Transverse colon (tissue), 4 donors: Measurements from ENCODE around the gene PALLD. TPM values are rescaled to one million over a fixed set of nuclear protein-coding genes. Genes with fewer than 3 reads are reported as not detected.

Experiments
- DNase-seq: peaks from one replicate; pipeline ENCODE4 v3.0.0-alpha.2; 2019
- H3K27ac ChIP-seq, 4 donors: fragments of 200-600 bp; sonication (generic); 2 replicates each; pipeline ENCODE4 v1.5.1; 2016 to 2018; ENCODE audit warnings: inconsistent platforms in 4 of 4
- H3K27me3 ChIP-seq: fragments of 200-600 bp; sonication (generic); 2 replicates; pipeline ENCODE4 v1.5.1; 2017; ENCODE audit warnings: inconsistent platforms
- H3K36me3 ChIP-seq, 4 donors: fragments of 200-600 bp; sonication (generic); 2 replicates each; pipeline ENCODE4 v1.5.1; 2017 to 2019; ENCODE audit warnings: inconsistent platforms in 4 of 4
- H3K4me1 ChIP-seq, 4 donors: fragments of 200-600 bp; sonication (generic); 2 replicates each; pipeline ENCODE4 v1.5.1; 2017 to 2020; ENCODE audit warnings: inconsistent platforms in 4 of 4
- H3K4me3 ChIP-seq, 4 donors: fragments of 200-600 bp; sonication (generic); 1 replicate in 1 of 4; 2 replicates in 3 of 4; pipeline versions ENCODE4 v1.5.1 to v1.6.1; 2017 to 2019; ENCODE audit warnings: inconsistent platforms in 4 of 4
- H3K9me3 ChIP-seq, 2 donors: fragments of 200-600 bp; sonication (generic); 2 replicates each; pipeline ENCODE4 v1.5.1; 2017 to 2019; ENCODE audit warnings: inconsistent platforms in 2 of 2
- CTCF ChIP-seq, 5 experiments: fragments of 200-600 bp in 3 of 5; fragments of 450-650 bp in 2 of 5; sonication (generic) in 3 of 5; IDR thresholded peaks; 1 replicate in 2 of 5; 2 replicates in 3 of 5; pipeline ENCODE4 v1.5.1; 2016 to 2017; ENCODE audit warnings: antibody characterized with exemption in 5 of 5, inconsistent platforms in 3 of 5, mild to moderate bottlenecking in 2 of 5, moderate library complexity in 1 of 5
- EP300 ChIP-seq: sonication (generic); formaldehyde crosslinking; IDR thresholded peaks from one replicate; pipeline ENCODE4 v1.6.1; 2017; ENCODE audit warnings: antibody characterized with exemption, low read depth
- POLR2A ChIP-seq: fragments of 450-650 bp; IDR thresholded peaks from one replicate; pipeline ENCODE4 v1.6.1; 2016; ENCODE audit warnings: antibody characterized with exemption, mild to moderate bottlenecking, moderate library complexity
- POLR2AphosphoS5 ChIP-seq, 3 donors: sonication (generic); formaldehyde crosslinking; IDR thresholded peaks; one replicate each; pipeline ENCODE4 v1.6.1; 2016; ENCODE audit warnings: antibody characterized with exemption in 3 of 3
- WGBS, 2 donors: methylation state at CpG; one replicate each; pipeline ENCODE4 v1.1.5; 2018; ENCODE audit warnings: low coverage in 1 of 2; 5-methylcytosine and 5-hydroxymethylcytosine counted together
- in situ Hi-C, 4 donors: fragments of 200-750 bp; cut with MboI; loops; one replicate each; pipeline versions ENCODE4 v1.15.0 to v1.15.1; 2017; ENCODE audit warnings: low sequenced_read_pairs in 3 of 4, low pct_ligation_motif_present in 1 of 4, low pct_unique_long_range_greater_than_20kb in 1 of 4
- intact Hi-C: fragments of 100-400 bp; cut with DNase I; formaldehyde crosslinking; loops from one replicate; pipeline ENCODE4 v1.15.1; 2023; ENCODE audit warnings: low total_unique reads
- total RNA-seq, 4 donors: library from RNA; depleted of rRNA; stranded (reverse); fragments of >200 nt; gene quantifications; one replicate each; pipeline ENCODE4 v1.1.0, GENCODE V29; 2016

The PALLD gene
- total RNA-seq, 4 donors from 2014 or later, result 230 to 309 (median 278) TPM

- Histone ChIP-seq H3K27me3 (no peaks in the 10 kb centered on the region), H3K27ac (no peak overlapping the region), H3K36me3 (no peaks in the 10 kb centered on the region), H3K4me1 (no peaks in the 10 kb centered on the region), H3K4me3 (no peak overlapping the region), H3K9me3 (no peaks in the 10 kb centered on the region)
- in situ Hi-C loops (loop anchor here in 1 of 4 donors (25.0 kb wide), 1 partner anchor 970 kb away; no protein-coding TSS in a partner anchor), intact Hi-C loops (no loop called here)
- TF ChIP-seq EP300 (no peak), POLR2A (no peak), POLR2AphosphoS5 (IDR thresholded peaks at IDR 0.05) (no peak), CTCF (IDR thresholded peaks at IDR 0.05) (no peak)
- no peak for DNase-seq
- 88% methylated on average over 2 of the region's 2 CpGs for WGBS, 2 donors
Measured at GRCh38 chr4:168516841-168517240, 20.0 kb downstream of the PALLD start.

- Histone ChIP-seq H3K36me3 (no peaks in the 10 kb centered on the region), H3K9me3 (no peaks in the 10 kb centered on the region), H3K27me3 (no peaks in the 10 kb centered on the region), H3K27ac (no peak overlapping the region), H3K4me1 (no peaks in the 10 kb centered on the region), H3K4me3 (no peak overlapping the region)
- DNase-seq, result no peak
- no peak for TF ChIP-seq CTCF (IDR thresholded peaks at IDR 0.05)
- TF ChIP-seq EP300, result no peak
- WGBS, 2 donors, result 97 to 100% methylated on average over 1 of the region's 1 CpG
- in situ Hi-C loops, result loop anchor here in 1 of 4 donors (25.0 kb wide), 1 partner anchor 968 kb away; no protein-coding TSS in a partner anchor
- intact Hi-C loops, result no loop called here
Measured at GRCh38 chr4:168519576-168519975, 22.7 kb downstream of the PALLD start.

GRCh38 chr4:168521721-168522120 lies 24.9 kb downstream of the PALLD start:
- WGBS, 2 donors, result 72 to 88% methylated on average over 2 of the region's 2 CpGs
- Histone ChIP-seq H3K9me3 (no peaks in the 10 kb centered on the region), H3K27ac (no peak overlapping the region), H3K36me3 (no peaks in the 10 kb centered on the region), H3K27me3 (no peaks in the 10 kb centered on the region), H3K4me3 (no peak overlapping the region), H3K4me1 (no peaks in the 10 kb centered on the region)
- no peak for TF ChIP-seq POLR2A
- TF ChIP-seq CTCF (IDR thresholded peaks at IDR 0.05), result no peak
- TF ChIP-seq EP300, result no peak
- TF ChIP-seq POLR2AphosphoS5 (IDR thresholded peaks at IDR 0.05), result no peak
- DNase-seq, result no peak
- in situ Hi-C loops (loop anchor here in 1 of 4 donors (25.0 kb wide), 1 partner anchor 966 kb away; no protein-coding TSS in a partner anchor), intact Hi-C loops (no loop called here)

GRCh38 chr4:168522356-168522755 lies 25.5 kb downstream of the PALLD start:
- TF ChIP-seq CTCF (IDR thresholded peaks at IDR 0.05) (no peak), POLR2A (no peak), EP300 (no peak), POLR2AphosphoS5 (IDR thresholded peaks at IDR 0.05) (no peak)
- Histone ChIP-seq H3K4me1 (no peaks in the 10 kb centered on the region), H3K27ac (no peak overlapping the region), H3K9me3 (no peaks in the 10 kb centered on the region), H3K27me3 (no peaks in the 10 kb centered on the region), H3K36me3 (no peaks in the 10 kb centered on the region), H3K4me3 (no peak overlapping the region)
- no peak for DNase-seq
- in situ Hi-C loops, result loop anchor here in 1 of 4 donors (25.0 kb wide), 1 partner anchor 965 kb away; no protein-coding TSS in a partner anchor
- WGBS, 2 donors, result 66 to 71% methylated on average over 2 of the region's 2 CpGs
- intact Hi-C loops, result no loop called here
